ENCODE measurements around the gene RALGAPA2. TPM values are rescaled to one million over a fixed set of nuclear protein-coding genes. Genes with fewer than 3 reads are reported as not detected.

The RALGAPA2 gene
- total RNA-seq, 1 experiment from 2014 or later, result 18.2 TPM

GRCh38 chr20:20621195-20621594 is 91.2 kb downstream of the RALGAPA2 start:
- DNase-seq (ENCODE audit: low spot score) (no peak), ATAC-seq (no peak)
- CTCF ChIA-PET, result interaction anchor here (1.8 kb wide), 1 partner anchor 27 kb away, joined by 6 read pairs; no protein-coding TSS in a partner anchor
- Mint-ChIP-seq H3K27me3 (ENCODE audit: low read depth) (no peaks in the 10 kb centered on the region), H3K27ac (no peak overlapping the region), H3K9me3 (no peaks in the 10 kb centered on the region), H3K4me3 (no peak overlapping the region), H3K36me3 (0 out of 2 replicates have a peak, but pooled peaks cover 3% of the 10 kb centered on the region), H3K4me1 (no peaks in the 10 kb centered on the region)
- POLR2A ChIA-PET, result no interaction called here
- no peak for TF ChIP-seq ZNF232 (CRISPR knock-in tag; IDR thresholded peaks at IDR 0.05)
- TF ChIP-seq, protein P1, sequence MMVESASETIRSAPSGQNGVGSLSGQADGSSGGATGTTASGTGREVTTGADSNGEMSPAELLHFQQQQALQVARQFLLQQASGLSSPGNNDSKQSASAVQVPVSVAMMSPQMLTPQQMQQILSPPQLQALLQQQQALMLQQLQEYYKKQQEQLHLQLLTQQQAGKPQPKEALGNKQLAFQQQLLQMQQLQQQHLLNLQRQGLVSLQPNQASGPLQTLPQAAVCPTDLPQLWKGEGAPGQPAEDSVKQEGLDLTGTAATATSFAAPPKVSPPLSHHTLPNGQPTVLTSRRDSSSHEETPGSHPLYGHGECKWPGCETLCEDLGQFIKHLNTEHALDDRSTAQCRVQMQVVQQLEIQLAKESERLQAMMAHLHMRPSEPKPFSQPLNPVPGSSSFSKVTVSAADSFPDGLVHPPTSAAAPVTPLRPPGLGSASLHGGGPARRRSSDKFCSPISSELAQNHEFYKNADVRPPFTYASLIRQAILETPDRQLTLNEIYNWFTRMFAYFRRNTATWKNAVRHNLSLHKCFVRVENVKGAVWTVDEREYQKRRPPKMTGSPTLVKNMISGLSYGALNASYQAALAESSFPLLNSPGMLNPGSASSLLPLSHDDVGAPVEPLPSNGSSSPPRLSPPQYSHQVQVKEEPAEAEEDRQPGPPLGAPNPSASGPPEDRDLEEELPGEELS (CRISPR knock-in tag; IDR thresholded peaks at IDR 0.05), result no peak
- no peak for TF ChIP-seq E2F5 (CRISPR knock-in tag; IDR thresholded peaks at IDR 0.05)
- no peak for TF ChIP-seq CREM (CRISPR knock-in tag; IDR thresholded peaks at IDR 0.05)
- no peak for TF ChIP-seq JAZF1 (CRISPR knock-in tag; IDR thresholded peaks at IDR 0.05)
- no peak for TF ChIP-seq ZNF317 (CRISPR knock-in tag; IDR thresholded peaks at IDR 0.05; ENCODE audit: borderline replicate concordance, low read depth)
- TF ChIP-seq, protein P2, sequence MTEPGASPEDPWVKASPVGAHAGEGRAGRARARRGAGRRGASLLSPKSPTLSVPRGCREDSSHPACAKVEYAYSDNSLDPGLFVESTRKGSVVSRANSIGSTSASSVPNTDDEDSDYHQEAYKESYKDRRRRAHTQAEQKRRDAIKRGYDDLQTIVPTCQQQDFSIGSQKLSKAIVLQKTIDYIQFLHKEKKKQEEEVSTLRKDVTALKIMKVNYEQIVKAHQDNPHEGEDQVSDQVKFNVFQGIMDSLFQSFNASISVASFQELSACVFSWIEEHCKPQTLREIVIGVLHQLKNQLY (CRISPR knock-in tag; IDR thresholded peaks at IDR 0.05), result no peak
- TF ChIP-seq, protein P3, sequence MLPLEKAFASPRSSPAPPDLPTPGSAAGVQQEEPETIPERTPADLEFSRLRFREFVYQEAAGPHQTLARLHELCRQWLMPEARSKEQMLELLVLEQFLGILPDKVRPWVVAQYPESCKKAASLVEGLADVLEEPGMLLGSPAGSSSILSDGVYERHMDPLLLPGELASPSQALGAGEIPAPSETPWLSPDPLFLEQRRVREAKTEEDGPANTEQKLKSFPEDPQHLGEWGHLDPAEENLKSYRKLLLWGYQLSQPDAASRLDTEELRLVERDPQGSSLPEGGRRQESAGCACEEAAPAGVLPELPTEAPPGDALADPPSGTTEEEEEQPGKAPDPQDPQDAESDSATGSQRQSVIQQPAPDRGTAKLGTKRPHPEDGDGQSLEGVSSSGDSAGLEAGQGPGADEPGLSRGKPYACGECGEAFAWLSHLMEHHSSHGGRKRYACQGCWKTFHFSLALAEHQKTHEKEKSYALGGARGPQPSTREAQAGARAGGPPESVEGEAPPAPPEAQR (CRISPR knock-in tag; IDR thresholded peaks at IDR 0.05), result no peak
- no peak for TF ChIP-seq SP1 (CRISPR knock-in tag; conservative IDR thresholded peaks at IDR 0.05)
- no peak for TF ChIP-seq NFE2L1 (CRISPR knock-in tag; IDR thresholded peaks at IDR 0.05)
- TF ChIP-seq NFATC4 (CRISPR knock-in tag; IDR thresholded peaks at IDR 0.05), result no peak
- no peak for TF ChIP-seq CTCF (IDR thresholded peaks at IDR 0.05)
- no peak for TF ChIP-seq FOXJ3 (CRISPR knock-in tag; IDR thresholded peaks at IDR 0.05; ENCODE audit: borderline replicate concordance)
- no peak for TF ChIP-seq GRHL2 (CRISPR knock-in tag; IDR thresholded peaks at IDR 0.05; ENCODE audit: insufficient replicate concordance, severe bottlenecking)
- TF ChIP-seq ETV6 (CRISPR knock-in tag; IDR thresholded peaks at IDR 0.05), result no peak
- no peak for TF ChIP-seq FOXP1 (CRISPR knock-in tag; IDR thresholded peaks at IDR 0.05; ENCODE audit: borderline replicate concordance)
- TF ChIP-seq ELF4 (CRISPR knock-in tag; IDR thresholded peaks at IDR 0.05; ENCODE audit: low read depth), result no peak

GRCh38 chr20:20614391-20614790 is 98.1 kb downstream of the RALGAPA2 start:
- DNase-seq (ENCODE audit: low spot score) (no peak), ATAC-seq (no peak)
- Mint-ChIP-seq H3K4me1 (no peaks in the 10 kb centered on the region), H3K27me3 (ENCODE audit: low read depth) (no peaks in the 10 kb centered on the region), H3K36me3 (peaks cover 8% of the 10 kb centered on the region), H3K27ac (no peak overlapping the region), H3K4me3 (no peak overlapping the region), H3K9me3 (no peaks in the 10 kb centered on the region)
- CTCF ChIA-PET, result no interaction called here
- POLR2A ChIA-PET, result no interaction called here
- TF ChIP-seq SMAD4 (CRISPR knock-in tag; IDR thresholded peaks at IDR 0.05) (no peak), NFYB (CRISPR knock-in tag; conservative IDR thresholded peaks at IDR 0.05; ENCODE audit: low read depth) (no peak), CTCF (IDR thresholded peaks at IDR 0.05) (no peak), JUN (CRISPR knock-in tag; IDR thresholded peaks at IDR 0.05) (no peak)
- TF ChIP-seq, protein P4, sequence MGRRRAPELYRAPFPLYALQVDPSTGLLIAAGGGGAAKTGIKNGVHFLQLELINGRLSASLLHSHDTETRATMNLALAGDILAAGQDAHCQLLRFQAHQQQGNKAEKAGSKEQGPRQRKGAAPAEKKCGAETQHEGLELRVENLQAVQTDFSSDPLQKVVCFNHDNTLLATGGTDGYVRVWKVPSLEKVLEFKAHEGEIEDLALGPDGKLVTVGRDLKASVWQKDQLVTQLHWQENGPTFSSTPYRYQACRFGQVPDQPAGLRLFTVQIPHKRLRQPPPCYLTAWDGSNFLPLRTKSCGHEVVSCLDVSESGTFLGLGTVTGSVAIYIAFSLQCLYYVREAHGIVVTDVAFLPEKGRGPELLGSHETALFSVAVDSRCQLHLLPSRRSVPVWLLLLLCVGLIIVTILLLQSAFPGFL (CRISPR knock-in tag; IDR thresholded peaks at IDR 0.05; ENCODE audit: borderline replicate concordance), result no peak
- TF ChIP-seq, protein P5, sequence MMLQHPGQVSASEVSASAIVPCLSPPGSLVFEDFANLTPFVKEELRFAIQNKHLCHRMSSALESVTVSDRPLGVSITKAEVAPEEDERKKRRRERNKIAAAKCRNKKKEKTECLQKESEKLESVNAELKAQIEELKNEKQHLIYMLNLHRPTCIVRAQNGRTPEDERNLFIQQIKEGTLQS (CRISPR knock-in tag; conservative IDR thresholded peaks at IDR 0.05), result no peak
- TF ChIP-seq, protein P6, sequence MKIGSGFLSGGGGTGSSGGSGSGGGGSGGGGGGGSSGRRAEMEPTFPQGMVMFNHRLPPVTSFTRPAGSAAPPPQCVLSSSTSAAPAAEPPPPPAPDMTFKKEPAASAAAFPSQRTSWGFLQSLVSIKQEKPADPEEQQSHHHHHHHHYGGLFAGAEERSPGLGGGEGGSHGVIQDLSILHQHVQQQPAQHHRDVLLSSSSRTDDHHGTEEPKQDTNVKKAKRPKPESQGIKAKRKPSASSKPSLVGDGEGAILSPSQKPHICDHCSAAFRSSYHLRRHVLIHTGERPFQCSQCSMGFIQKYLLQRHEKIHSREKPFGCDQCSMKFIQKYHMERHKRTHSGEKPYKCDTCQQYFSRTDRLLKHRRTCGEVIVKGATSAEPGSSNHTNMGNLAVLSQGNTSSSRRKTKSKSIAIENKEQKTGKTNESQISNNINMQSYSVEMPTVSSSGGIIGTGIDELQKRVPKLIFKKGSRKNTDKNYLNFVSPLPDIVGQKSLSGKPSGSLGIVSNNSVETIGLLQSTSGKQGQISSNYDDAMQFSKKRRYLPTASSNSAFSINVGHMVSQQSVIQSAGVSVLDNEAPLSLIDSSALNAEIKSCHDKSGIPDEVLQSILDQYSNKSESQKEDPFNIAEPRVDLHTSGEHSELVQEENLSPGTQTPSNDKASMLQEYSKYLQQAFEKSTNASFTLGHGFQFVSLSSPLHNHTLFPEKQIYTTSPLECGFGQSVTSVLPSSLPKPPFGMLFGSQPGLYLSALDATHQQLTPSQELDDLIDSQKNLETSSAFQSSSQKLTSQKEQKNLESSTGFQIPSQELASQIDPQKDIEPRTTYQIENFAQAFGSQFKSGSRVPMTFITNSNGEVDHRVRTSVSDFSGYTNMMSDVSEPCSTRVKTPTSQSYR (CRISPR knock-in tag; IDR thresholded peaks at IDR 0.05), result no peak
